ENCODE results near the gene CTTN. TPM values are rescaled to one million over a fixed set of nuclear protein-coding genes. Genes with fewer than 3 reads are reported as not detected.

CTTN gene
- total and polyA plus RNA-seq, 9 of the 15 experiments (the other 6 are each of a cell fraction or from before 2014, with no cell fraction given): 9.9 to 158 (median 99.7) TPM

GRCh38 chr11:70399681-70400112 lies 1.4 kb downstream of the CTTN start (continued):
- 0 out of 4 replicates have a peak, but pooled peaks have one; percentile 32 to 41 for TF ChIP-seq SIN3A (IDR thresholded peaks at IDR 0.05; ENCODE audit: borderline replicate concordance in 2 of 2, control insufficient read depth in 1 of 2, low read depth in 2 of 2, low read length in 2 of 2)
- no peak for TF ChIP-seq DIDO1 (tag; IDR thresholded peaks at IDR 0.05; ENCODE audit: low read depth)
- no peak for TF ChIP-seq RERE (CRISPR knock-in tag; IDR thresholded peaks at IDR 0.05; ENCODE audit: borderline replicate concordance)
- TF ChIP-seq BACH1 (tag; IDR thresholded peaks at IDR 0.05): no peak
- no peak for TF ChIP-seq ZNF75A (CRISPR knock-in tag; IDR thresholded peaks at IDR 0.05)
- TF ChIP-seq, protein P1, sequence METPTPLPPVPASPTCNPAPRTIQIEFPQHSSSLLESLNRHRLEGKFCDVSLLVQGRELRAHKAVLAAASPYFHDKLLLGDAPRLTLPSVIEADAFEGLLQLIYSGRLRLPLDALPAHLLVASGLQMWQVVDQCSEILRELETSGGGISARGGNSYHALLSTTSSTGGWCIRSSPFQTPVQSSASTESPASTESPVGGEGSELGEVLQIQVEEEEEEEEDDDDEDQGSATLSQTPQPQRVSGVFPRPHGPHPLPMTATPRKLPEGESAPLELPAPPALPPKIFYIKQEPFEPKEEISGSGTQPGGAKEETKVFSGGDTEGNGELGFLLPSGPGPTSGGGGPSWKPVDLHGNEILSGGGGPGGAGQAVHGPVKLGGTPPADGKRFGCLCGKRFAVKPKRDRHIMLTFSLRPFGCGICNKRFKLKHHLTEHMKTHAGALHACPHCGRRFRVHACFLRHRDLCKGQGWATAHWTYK (CRISPR knock-in tag; IDR thresholded peaks at IDR 0.05): peak; percentile 31; the same call in 1 of the 2 replicates
- TF ChIP-seq, protein P2, sequence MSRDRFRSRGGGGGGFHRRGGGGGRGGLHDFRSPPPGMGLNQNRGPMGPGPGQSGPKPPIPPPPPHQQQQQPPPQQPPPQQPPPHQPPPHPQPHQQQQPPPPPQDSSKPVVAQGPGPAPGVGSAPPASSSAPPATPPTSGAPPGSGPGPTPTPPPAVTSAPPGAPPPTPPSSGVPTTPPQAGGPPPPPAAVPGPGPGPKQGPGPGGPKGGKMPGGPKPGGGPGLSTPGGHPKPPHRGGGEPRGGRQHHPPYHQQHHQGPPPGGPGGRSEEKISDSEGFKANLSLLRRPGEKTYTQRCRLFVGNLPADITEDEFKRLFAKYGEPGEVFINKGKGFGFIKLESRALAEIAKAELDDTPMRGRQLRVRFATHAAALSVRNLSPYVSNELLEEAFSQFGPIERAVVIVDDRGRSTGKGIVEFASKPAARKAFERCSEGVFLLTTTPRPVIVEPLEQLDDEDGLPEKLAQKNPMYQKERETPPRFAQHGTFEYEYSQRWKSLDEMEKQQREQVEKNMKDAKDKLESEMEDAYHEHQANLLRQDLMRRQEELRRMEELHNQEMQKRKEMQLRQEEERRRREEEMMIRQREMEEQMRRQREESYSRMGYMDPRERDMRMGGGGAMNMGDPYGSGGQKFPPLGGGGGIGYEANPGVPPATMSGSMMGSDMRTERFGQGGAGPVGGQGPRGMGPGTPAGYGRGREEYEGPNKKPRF (IDR thresholded peaks at IDR 0.05; ENCODE audit: low read depth, low read length): no peak
- peak in 1 of 3 experiments; percentile 50 for TF ChIP-seq YY1 (IDR thresholded peaks at IDR 0.05; ENCODE audit: borderline replicate concordance in 1 of 3, control insufficient read depth in 1 of 3, extremely low read depth in 1 of 3, insufficient read depth in 3 of 3, insufficient read length in 1 of 3, insufficient replicate concordance in 2 of 3, low read depth in 1 of 3, low read length in 2 of 3)
- TF ChIP-seq ETS1 (conservative IDR thresholded peaks at IDR 0.05; ENCODE audit: control insufficient read depth, low read depth, low read length): no peak
- peak; percentile 70 for TF ChIP-seq HMBOX1 (IDR thresholded peaks at IDR 0.05)
- no peak for TF ChIP-seq CEBPB (tag; IDR thresholded peaks at IDR 0.05)
- TF ChIP-seq, protein P3, sequence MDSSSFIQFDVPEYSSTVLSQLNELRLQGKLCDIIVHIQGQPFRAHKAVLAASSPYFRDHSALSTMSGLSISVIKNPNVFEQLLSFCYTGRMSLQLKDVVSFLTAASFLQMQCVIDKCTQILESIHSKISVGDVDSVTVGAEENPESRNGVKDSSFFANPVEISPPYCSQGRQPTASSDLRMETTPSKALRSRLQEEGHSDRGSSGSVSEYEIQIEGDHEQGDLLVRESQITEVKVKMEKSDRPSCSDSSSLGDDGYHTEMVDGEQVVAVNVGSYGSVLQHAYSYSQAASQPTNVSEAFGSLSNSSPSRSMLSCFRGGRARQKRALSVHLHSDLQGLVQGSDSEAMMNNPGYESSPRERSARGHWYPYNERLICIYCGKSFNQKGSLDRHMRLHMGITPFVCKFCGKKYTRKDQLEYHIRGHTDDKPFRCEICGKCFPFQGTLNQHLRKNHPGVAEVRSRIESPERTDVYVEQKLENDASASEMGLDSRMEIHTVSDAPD (CRISPR knock-in tag; IDR thresholded peaks at IDR 0.05): no peak
- no peak for TF ChIP-seq ZNF143 (CRISPR knock-in tag; IDR thresholded peaks at IDR 0.05)

Measured in K562 (cell line).